Measurements from ENCODE around the gene CHRD.
"Not testable (repeated sequence)": the region's sequence is repeated elsewhere in the genome, so short reads cannot be mapped to it uniquely, and the experiment has no call there.

CHRD gene

GRCh38 chr3:184339451-184340135, 40.3 kb upstream of the CHRD start:
- H3K36me3 Mint-ChIP-seq (ENCODE audit: low read depth); DNase-seq (ENCODE audit: low spot score); H3K9me3 Mint-ChIP-seq; H3K27me3 Mint-ChIP-seq (ENCODE audit: low read depth); H3K4me3 Mint-ChIP-seq; H3K27ac Mint-ChIP-seq: not testable (repeated sequence)
- H3K4me1 Mint-ChIP-seq (ENCODE audit: low read depth) = peaks cover 19% of the 10 kb centered on the region

GRCh38 chr3:184341925-184342324, 37.9 kb upstream of the CHRD start:
- no peaks in the 10 kb centered on the region for H3K27me3 Mint-ChIP-seq (ENCODE audit: low read depth)
- no peak for DNase-seq (ENCODE audit: low spot score)
- no peaks in the 10 kb centered on the region for H3K36me3 Mint-ChIP-seq (ENCODE audit: low read depth)
- H3K4me1 Mint-ChIP-seq (ENCODE audit: low read depth) = peaks cover 6% of the 10 kb centered on the region
- no peaks in the 10 kb centered on the region for H3K9me3 Mint-ChIP-seq
- no peak overlapping the region for H3K4me3 Mint-ChIP-seq
- H3K27ac Mint-ChIP-seq = no peak overlapping the region

- Mint-ChIP-seq H3K9me3 (no peaks in the 10 kb centered on the region), H3K4me3 (no peak overlapping the region), H3K36me3 (ENCODE audit: low read depth) (no peaks in the 10 kb centered on the region), H3K27ac (no peak overlapping the region), H3K27me3 (ENCODE audit: low read depth) (no peaks in the 10 kb centered on the region), H3K4me1 (ENCODE audit: low read depth) (peaks cover 4% of the 10 kb centered on the region)
- DNase-seq (ENCODE audit: low spot score) = no peak
Observed at GRCh38 chr3:184343200-184343876, 36.5 kb upstream of the CHRD start.

- Mint-ChIP-seq H3K27me3 (ENCODE audit: low read depth) (no peaks in the 10 kb centered on the region), H3K4me3 (no peak overlapping the region), H3K9me3 (no peaks in the 10 kb centered on the region), H3K27ac (no peak overlapping the region), H3K4me1 (ENCODE audit: low read depth) (peaks cover 4% of the 10 kb centered on the region), H3K36me3 (ENCODE audit: low read depth) (no peaks in the 10 kb centered on the region)
- no peak for DNase-seq (ENCODE audit: low spot score)
Observed at GRCh38 chr3:184344579-184345316, 35.1 kb upstream of the CHRD start.

- H3K4me3 Mint-ChIP-seq = no peak overlapping the region
- no peak overlapping the region for H3K27ac Mint-ChIP-seq
- H3K27me3 Mint-ChIP-seq (ENCODE audit: low read depth) = no peaks in the 10 kb centered on the region
- H3K4me1 Mint-ChIP-seq (ENCODE audit: low read depth) = peaks cover 4% of the 10 kb centered on the region
- no peak for DNase-seq (ENCODE audit: low spot score)
- H3K9me3 Mint-ChIP-seq = no peaks in the 10 kb centered on the region
- no peaks in the 10 kb centered on the region for H3K36me3 Mint-ChIP-seq (ENCODE audit: low read depth)
Observed at GRCh38 chr3:184345317-184346144, 34.3 kb upstream of the CHRD start.

- Mint-ChIP-seq H3K4me1 (ENCODE audit: low read depth) (peaks cover 4% of the 10 kb centered on the region), H3K36me3 (ENCODE audit: low read depth) (no peaks in the 10 kb centered on the region), H3K27me3 (ENCODE audit: low read depth) (no peaks in the 10 kb centered on the region), H3K4me3 (no peak overlapping the region), H3K9me3 (no peaks in the 10 kb centered on the region), H3K27ac (no peak overlapping the region)
- DNase-seq (ENCODE audit: low spot score) = no peak
Observed at GRCh38 chr3:184346480-184347190, 33.2 kb upstream of the CHRD start.

GRCh38 chr3:184347321-184348056, 32.4 kb upstream of the CHRD start:
- Mint-ChIP-seq H3K4me1 (ENCODE audit: low read depth) (peaks cover 4% of the 10 kb centered on the region), H3K36me3 (ENCODE audit: low read depth) (no peaks in the 10 kb centered on the region), H3K4me3 (no peak overlapping the region), H3K27me3 (ENCODE audit: low read depth) (no peaks in the 10 kb centered on the region), H3K9me3 (no peaks in the 10 kb centered on the region), H3K27ac (no peak overlapping the region)
- no peak for DNase-seq (ENCODE audit: low spot score)

- H3K4me1 Mint-ChIP-seq (ENCODE audit: low read depth) = peaks cover 4% of the 10 kb centered on the region
- H3K9me3 Mint-ChIP-seq = no peaks in the 10 kb centered on the region
- DNase-seq (ENCODE audit: low spot score) = no peak
- no peaks in the 10 kb centered on the region for H3K27me3 Mint-ChIP-seq (ENCODE audit: low read depth)
- H3K4me3 Mint-ChIP-seq = no peak overlapping the region
- no peak overlapping the region for H3K27ac Mint-ChIP-seq
- no peaks in the 10 kb centered on the region for H3K36me3 Mint-ChIP-seq (ENCODE audit: low read depth)
Observed at GRCh38 chr3:184348057-184348382, 31.8 kb upstream of the CHRD start.

- Mint-ChIP-seq H3K27me3 (ENCODE audit: low read depth) (no peaks in the 10 kb centered on the region), H3K27ac (no peak overlapping the region), H3K9me3 (no peaks in the 10 kb centered on the region), H3K4me3 (no peak overlapping the region), H3K4me1 (ENCODE audit: low read depth) (peaks cover 5% of the 10 kb centered on the region), H3K36me3 (ENCODE audit: low read depth) (no peaks in the 10 kb centered on the region)
- DNase-seq (ENCODE audit: low spot score) = no peak
Observed at GRCh38 chr3:184349563-184350470, 30.0 kb upstream of the CHRD start.

GRCh38 chr3:184350618-184351017, 29.2 kb upstream of the CHRD start:
- Mint-ChIP-seq H3K27ac (no peak overlapping the region), H3K9me3 (no peaks in the 10 kb centered on the region), H3K27me3 (ENCODE audit: low read depth) (no peaks in the 10 kb centered on the region), H3K4me3 (no peak overlapping the region), H3K36me3 (ENCODE audit: low read depth) (no peaks in the 10 kb centered on the region), H3K4me1 (ENCODE audit: low read depth) (peaks cover 5% of the 10 kb centered on the region)
- no peak for DNase-seq (ENCODE audit: low spot score)

- H3K4me1 Mint-ChIP-seq (ENCODE audit: low read depth) = peaks cover 5% of the 10 kb centered on the region
- no peak for DNase-seq (ENCODE audit: low spot score)
- no peaks in the 10 kb centered on the region for H3K27me3 Mint-ChIP-seq (ENCODE audit: low read depth)
- H3K27ac Mint-ChIP-seq = no peak overlapping the region
- H3K4me3 Mint-ChIP-seq = no peak overlapping the region
- no peaks in the 10 kb centered on the region for H3K36me3 Mint-ChIP-seq (ENCODE audit: low read depth)
- no peaks in the 10 kb centered on the region for H3K9me3 Mint-ChIP-seq
Observed at GRCh38 chr3:184351511-184352148, 28.2 kb upstream of the CHRD start.
